GM19467 (cell line): ENCODE measurements around the gene ANO1.
"Not testable (repeated sequence)": the region's sequence is repeated elsewhere in the genome, so short reads cannot be mapped to it uniquely, and the experiment has no call there.

Source experiments
- ATAC-seq: cut with Tn5 transposase; IDR thresholded peaks from one replicate; pipeline ENCODE4 v1.9.1; 2021; ENCODE audit warnings: mild to moderate bottlenecking, moderate library complexity; ENCODE audit not compliant: unreplicated experiment

Gene ANO1

GRCh38 chr11:70184396-70184795 is 106.3 kb downstream of the ANO1 start:
- no peak for ATAC-seq

GRCh38 chr11:70185348-70186055 is 107.4 kb downstream of the ANO1 start:
- ATAC-seq = no peak

GRCh38 chr11:70186420-70186819 is 108.3 kb downstream of the ANO1 start:
- ATAC-seq = no peak

- no peak for ATAC-seq
These were observed 108.8 kb downstream of the ANO1 start for GRCh38 chr11:70186936-70187335.

- ATAC-seq = no peak
These were observed 109.7 kb downstream of the ANO1 start for GRCh38 chr11:70187771-70188170.

- ATAC-seq = no peak
These were observed 111.5 kb downstream of the ANO1 start for GRCh38 chr11:70189622-70190021.

GRCh38 chr11:70191495-70192140 is 113.5 kb downstream of the ANO1 start:
- ATAC-seq = no peak

- ATAC-seq = no peak
These were observed 114.7 kb downstream of the ANO1 start for GRCh38 chr11:70192666-70193410.

GRCh38 chr11:70193411-70194292 is 115.5 kb downstream of the ANO1 start:
- no peak for ATAC-seq

GRCh38 chr11:70194792-70195791 is 117.0 kb downstream of the ANO1 start:
- ATAC-seq = no peak

- no peak for ATAC-seq
These were observed 122.2 kb downstream of the ANO1 start for GRCh38 chr11:70200212-70200844.

- ATAC-seq = not testable (repeated sequence)
These were observed 122.9 kb downstream of the ANO1 start for GRCh38 chr11:70201047-70201446.

GRCh38 chr11:70201882-70202861 is 124.1 kb downstream of the ANO1 start:
- no peak for ATAC-seq

GRCh38 chr11:70202920-70203750 is 125.0 kb downstream of the ANO1 start, which contains the start of gene FADD:
FADD (plus strand) TSS chr11:70203296; CDS start chr11:70203460, 164 bp downstream.
- ATAC-seq = peak; percentile 66

- ATAC-seq = peak; percentile 31
These were observed 125.8 kb downstream of the ANO1 start for GRCh38 chr11:70203751-70204465.

GRCh38 chr11:70204466-70204799 is 126.3 kb downstream of the ANO1 start:
- ATAC-seq = no peak
